ENCODE results near the gene ZNF846.
"Not testable (repeated sequence)": the region's sequence is repeated elsewhere in the genome, so short reads cannot be mapped to it uniquely, and the experiment has no call there.

The ZNF846 gene

GRCh38 chr19:9768175-9769112 lies at the start of gene ZNF846:
Gene ZNF846 (minus strand): TSS chr19:9768738. CDS start chr19:9764950, 3,788 bp downstream.
- Mint-ChIP-seq H3K4me1 (peaks cover 12% of the 10 kb centered on the region), H3K9me3 (peaks cover 0 to 13% of the 10 kb centered on the region in 2 donors), H3K27me3 (no peaks in the 10 kb centered on the region), H3K27ac (peak within 1 kb of the TSS; percentile 87 to 97), H3K4me3 (peak within 1 kb of the TSS; percentile 89 to 98)
- DNase-seq (peak; percentile 93 to 96), ATAC-seq (peak; percentile 99)

GRCh38 chr19:9818175-9818733 lies 49.7 kb upstream of the ZNF846 start:
- no peaks in the 10 kb centered on the region for H3K27me3 Mint-ChIP-seq
- H3K4me1 Mint-ChIP-seq: peaks cover 27% of the 10 kb centered on the region
- no peak for DNase-seq
- no peak for ATAC-seq
- peaks cover 0 to 9% of the 10 kb centered on the region in 2 donors for H3K9me3 Mint-ChIP-seq
- H3K27ac Mint-ChIP-seq: peak overlapping the region; percentile 93 to 97
- peak overlapping the region; percentile 84 to 90 for H3K4me3 Mint-ChIP-seq

GRCh38 chr19:9811139-9811538 lies 42.6 kb upstream of the ZNF846 start:
- DNase-seq (no peak), ATAC-seq (no peak)
- H3K27ac Mint-ChIP-seq: no peak overlapping the region
- peaks cover 21% of the 10 kb centered on the region for H3K4me1 Mint-ChIP-seq
- H3K27me3 Mint-ChIP-seq: no peaks in the 10 kb centered on the region
- H3K4me3 Mint-ChIP-seq: no peak overlapping the region
- no peaks in the 10 kb centered on the region for H3K9me3 Mint-ChIP-seq

DNA sequence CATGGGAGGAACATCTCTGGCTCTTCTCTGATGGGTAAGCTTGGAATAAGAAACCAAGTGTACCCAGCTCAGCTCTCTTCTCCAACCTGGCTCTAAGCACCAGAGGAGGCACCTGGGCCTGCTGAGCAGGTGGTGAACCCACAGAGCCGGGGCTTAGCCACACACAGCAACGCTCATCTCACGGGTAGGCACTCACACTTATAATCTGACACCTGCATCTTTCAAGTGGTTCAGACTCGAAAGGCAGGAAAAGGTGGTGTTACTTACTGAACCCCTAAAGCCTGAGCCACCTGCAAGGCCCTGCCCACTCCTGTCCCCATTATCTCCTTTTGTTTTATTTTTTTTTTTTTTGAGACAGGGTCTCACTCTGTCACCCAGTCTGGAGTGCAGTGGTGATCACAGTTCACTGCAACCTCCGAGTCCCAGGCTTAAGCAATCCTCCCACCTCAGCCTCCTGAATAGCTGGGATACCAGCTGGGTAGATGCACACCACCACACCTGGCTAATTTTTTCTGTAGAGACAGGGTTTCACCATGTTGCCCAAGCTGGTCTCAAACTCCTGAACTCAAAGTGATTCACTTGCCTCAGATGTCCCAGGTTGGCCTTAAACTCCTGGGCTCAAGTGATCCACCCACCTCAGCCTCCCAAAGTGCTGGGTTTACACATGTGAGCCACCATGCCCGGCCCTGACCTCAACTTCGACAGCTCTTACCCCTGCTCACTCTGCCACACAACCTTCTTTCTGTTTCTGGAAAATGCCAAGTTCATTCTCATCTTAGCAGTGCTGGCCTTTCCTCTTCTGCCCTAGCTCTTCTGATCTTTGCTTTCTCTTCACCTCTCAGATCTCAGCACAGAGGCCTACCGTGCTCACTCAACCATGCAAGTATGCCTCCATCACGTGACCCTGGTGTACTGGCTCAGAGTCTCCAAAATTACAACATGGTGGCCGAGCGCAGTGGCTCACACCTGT lies 40.6 kb upstream of the ZNF846 start:
- ATAC-seq: peak; percentile 40
- Mint-ChIP-seq H3K4me3 (peak overlapping the region in 1 of 2 donors; percentile 7), H3K4me1 (peaks cover 21% of the 10 kb centered on the region), H3K27ac (peak overlapping the region; percentile 51 to 68), H3K9me3 (no peaks in the 10 kb centered on the region), H3K27me3 (no peaks in the 10 kb centered on the region)
- DNase-seq: no peak

DNA sequence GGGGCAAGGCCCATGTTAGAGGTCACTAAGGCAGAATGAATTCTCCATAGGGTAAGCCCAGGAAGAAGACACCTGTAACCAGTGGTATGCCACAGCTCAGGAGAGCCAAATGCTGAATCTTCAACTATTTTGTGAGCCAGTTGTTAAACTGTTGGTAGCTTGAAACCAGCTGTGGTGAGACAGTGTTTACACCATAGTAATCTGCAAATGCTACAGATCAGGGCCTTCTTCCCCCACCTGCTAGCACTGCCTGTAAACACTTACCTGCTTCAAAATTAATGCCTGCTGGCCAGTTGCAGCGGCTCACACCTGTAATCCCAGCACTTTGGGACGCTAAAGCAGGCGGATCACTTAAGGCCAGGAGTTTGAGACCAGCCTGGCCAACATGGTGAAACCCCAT lies 38.3 kb upstream of the ZNF846 start:
- Mint-ChIP-seq H3K27ac (no peak overlapping the region), H3K9me3 (no peaks in the 10 kb centered on the region), H3K27me3 (no peaks in the 10 kb centered on the region), H3K4me3 (no peak overlapping the region), H3K4me1 (peaks cover 21% of the 10 kb centered on the region)
- DNase-seq (no peak), ATAC-seq (no peak)

GRCh38 chr19:9801976-9802375 lies 33.4 kb upstream of the ZNF846 start:
- Mint-ChIP-seq H3K27ac (no peak overlapping the region), H3K9me3 (no peaks in the 10 kb centered on the region), H3K4me3 (no peak overlapping the region), H3K27me3 (no peaks in the 10 kb centered on the region), H3K4me1 (no peaks in the 10 kb centered on the region)
- DNase-seq: no peak
- ATAC-seq: no peak

DNA sequence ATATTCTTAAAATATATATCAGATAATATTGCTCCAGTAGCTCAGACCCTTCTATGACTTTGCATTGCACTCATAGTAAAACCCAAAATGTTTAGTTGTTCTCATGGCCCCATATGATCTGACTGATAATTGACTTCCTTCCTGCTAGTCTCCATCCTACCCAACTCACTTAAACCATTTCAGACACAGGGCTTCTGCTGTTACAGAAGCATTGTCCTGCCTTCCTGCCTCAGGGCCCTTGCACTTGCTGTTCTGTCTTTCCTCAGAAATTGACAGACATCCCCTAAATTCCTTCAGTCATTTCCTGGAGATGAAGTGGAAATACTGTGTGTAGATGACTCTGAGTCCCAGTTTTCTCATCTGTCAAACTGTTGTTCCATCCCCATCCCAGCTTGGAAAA lies 30.6 kb upstream of the ZNF846 start:
- Mint-ChIP-seq H3K9me3 (no peaks in the 10 kb centered on the region), H3K27ac (peak overlapping the region in 1 of 2 donors; percentile 75), H3K4me3 (no peak overlapping the region), H3K27me3 (no peaks in the 10 kb centered on the region), H3K4me1 (peaks cover 9% of the 10 kb centered on the region)
- ATAC-seq (no peak), DNase-seq (no peak)

DNA sequence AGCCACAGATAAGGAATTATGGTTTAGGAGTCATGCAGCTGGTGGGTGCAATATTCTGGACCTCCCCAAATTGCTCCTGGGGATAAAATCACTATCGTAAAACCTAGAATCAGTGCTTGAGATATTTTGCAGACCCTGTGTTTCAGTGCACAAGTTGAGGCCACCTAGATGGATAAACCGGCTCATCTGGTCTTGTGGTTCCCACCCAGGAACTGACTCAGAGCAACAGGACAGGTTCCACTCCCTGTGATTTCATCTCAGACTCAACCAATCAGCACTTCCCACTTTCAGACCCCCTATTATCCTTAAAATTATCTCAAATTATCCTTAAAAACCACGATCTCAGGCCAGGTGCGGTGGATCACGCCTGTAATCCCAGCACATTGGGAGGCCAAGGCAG lies 29.3 kb upstream of the ZNF846 start:
- no peak for ATAC-seq
- Mint-ChIP-seq H3K9me3 (peaks cover 0 to 7% of the 10 kb centered on the region in 2 donors), H3K27ac (peak overlapping the region; percentile 15 to 89), H3K4me3 (no peak overlapping the region), H3K27me3 (no peaks in the 10 kb centered on the region), H3K4me1 (peaks cover 18% of the 10 kb centered on the region)
- DNase-seq: no peak

GRCh38 chr19:9796113-9796773 lies 27.7 kb upstream of the ZNF846 start:
- Mint-ChIP-seq H3K4me3 (no peak overlapping the region), H3K27ac (peak overlapping the region; percentile 50 to 54), H3K4me1 (peaks cover 24% of the 10 kb centered on the region), H3K9me3 (peaks cover 0 to 7% of the 10 kb centered on the region in 2 donors), H3K27me3 (no peaks in the 10 kb centered on the region)
- peak; percentile 78 to 88 for DNase-seq
- peak; percentile 73 for ATAC-seq

DNA sequence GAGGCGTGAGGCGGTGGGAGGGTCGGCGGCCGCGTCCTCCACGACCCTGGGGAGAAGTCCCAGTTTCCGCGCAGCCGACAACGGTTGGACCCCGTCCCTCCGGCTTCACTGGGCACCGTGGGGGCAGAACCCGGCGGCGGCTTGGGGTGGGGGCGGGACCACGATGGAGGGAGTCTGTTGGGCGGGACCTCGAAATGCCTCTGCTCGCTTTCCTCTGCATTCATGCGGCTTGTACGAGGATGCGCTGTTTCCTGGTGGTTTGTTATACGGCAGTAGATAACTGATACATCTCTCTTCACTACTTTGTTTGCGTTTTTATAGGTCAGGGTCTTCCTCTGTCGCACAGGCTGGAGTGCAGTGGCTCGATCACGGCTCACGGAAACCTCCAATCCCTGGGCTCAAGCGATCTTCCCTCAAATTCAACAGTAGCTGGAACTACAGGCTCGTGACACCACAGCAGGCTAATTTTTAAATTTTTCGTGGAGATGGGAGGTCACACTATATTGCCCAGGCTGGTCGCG lies 24.6 kb upstream of the ZNF846 start:
- peak; percentile 31 for ATAC-seq
- H3K9me3 Mint-ChIP-seq: peaks cover 0 to 7% of the 10 kb centered on the region in 2 donors
- peaks cover 39% of the 10 kb centered on the region for H3K4me1 Mint-ChIP-seq
- H3K4me3 Mint-ChIP-seq: peak overlapping the region; percentile 92 to 98
- no peak for DNase-seq
- no peaks in the 10 kb centered on the region for H3K27me3 Mint-ChIP-seq
- H3K27ac Mint-ChIP-seq: peak overlapping the region; percentile 83 to 87

GRCh38 chr19:9792206-9793070 lies 23.9 kb upstream of the ZNF846 start:
- peaks cover 0 to 7% of the 10 kb centered on the region in 2 donors for H3K9me3 Mint-ChIP-seq

GRCh38 chr19:9791552-9792205 lies 23.1 kb upstream of the ZNF846 start:
- ATAC-seq (peak; percentile 74), DNase-seq (peak; percentile 87 to 89)
- H3K4me3 Mint-ChIP-seq: peak overlapping the region; percentile 92 to 98
- peaks cover 0 to 7% of the 10 kb centered on the region in 2 donors for H3K9me3 Mint-ChIP-seq
- peaks cover 40% of the 10 kb centered on the region for H3K4me1 Mint-ChIP-seq
- peak overlapping the region; percentile 89 to 96 for H3K27ac Mint-ChIP-seq
- H3K27me3 Mint-ChIP-seq: no peaks in the 10 kb centered on the region

More at GRCh38 chr19:9792206-9793070, 23.9 kb upstream of the ZNF846 start:
- Mint-ChIP-seq H3K27ac (peak overlapping the region; percentile 89 to 96), H3K27me3 (no peaks in the 10 kb centered on the region), H3K4me3 (peak overlapping the region; percentile 92 to 98), H3K4me1 (peaks cover 39% of the 10 kb centered on the region)
- ATAC-seq (peak; percentile 67), DNase-seq (peak; percentile 87 to 89)

DNA sequence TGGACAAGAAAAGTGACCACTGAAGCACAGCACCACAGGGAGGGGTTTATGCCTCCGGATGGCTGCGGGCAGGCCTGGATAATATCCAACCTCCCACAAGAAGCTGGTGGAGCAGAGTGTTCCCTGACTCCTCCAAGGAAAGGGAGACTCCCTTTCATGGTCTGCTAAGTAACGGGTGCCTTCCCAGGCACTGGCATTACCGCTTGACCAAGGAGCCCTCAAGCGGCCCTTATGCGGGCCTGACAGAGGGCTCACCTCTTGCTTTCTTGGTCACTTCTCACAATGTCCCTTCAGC lies 22.5 kb upstream of the ZNF846 start:
- peaks cover 40% of the 10 kb centered on the region for H3K4me1 Mint-ChIP-seq
- not testable (repeated sequence) for H3K27ac Mint-ChIP-seq, DNase-seq, H3K27me3 Mint-ChIP-seq, ATAC-seq, H3K9me3 Mint-ChIP-seq
- H3K4me3 Mint-ChIP-seq: peak overlapping the region; percentile 92 to 98
